ENCODE results near the gene CEP44.
A peak's percentile ranks its signal among the peaks of the same experiment; 100 is the strongest.
"Not testable (repeated sequence)": the region's sequence is repeated elsewhere in the genome, so short reads cannot be mapped to it uniquely, and the experiment has no call there.

Gene CEP44

DNA sequence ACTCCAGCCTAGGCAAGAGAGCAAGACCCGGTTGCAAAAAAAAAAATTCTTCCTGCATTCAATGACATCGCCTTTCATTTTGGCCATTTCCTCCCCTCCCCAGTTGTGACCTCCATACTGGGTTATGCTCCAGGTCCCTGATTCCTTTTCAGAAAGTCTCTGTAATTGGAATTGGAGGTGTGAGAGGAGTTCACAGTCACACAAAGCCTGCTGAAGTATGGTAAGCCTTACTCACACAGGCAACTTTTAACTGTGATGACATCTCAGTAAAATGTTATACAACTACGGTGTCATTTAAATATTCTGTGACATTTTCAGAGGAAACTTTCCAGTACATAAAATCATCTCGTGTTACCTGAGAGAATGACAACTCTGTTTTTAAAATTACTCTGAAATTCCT lies 73.6 kb downstream of the CEP44 start:
- no peak overlapping the region for H3K27ac Mint-ChIP-seq
- TF ChIP-seq, protein P1, sequence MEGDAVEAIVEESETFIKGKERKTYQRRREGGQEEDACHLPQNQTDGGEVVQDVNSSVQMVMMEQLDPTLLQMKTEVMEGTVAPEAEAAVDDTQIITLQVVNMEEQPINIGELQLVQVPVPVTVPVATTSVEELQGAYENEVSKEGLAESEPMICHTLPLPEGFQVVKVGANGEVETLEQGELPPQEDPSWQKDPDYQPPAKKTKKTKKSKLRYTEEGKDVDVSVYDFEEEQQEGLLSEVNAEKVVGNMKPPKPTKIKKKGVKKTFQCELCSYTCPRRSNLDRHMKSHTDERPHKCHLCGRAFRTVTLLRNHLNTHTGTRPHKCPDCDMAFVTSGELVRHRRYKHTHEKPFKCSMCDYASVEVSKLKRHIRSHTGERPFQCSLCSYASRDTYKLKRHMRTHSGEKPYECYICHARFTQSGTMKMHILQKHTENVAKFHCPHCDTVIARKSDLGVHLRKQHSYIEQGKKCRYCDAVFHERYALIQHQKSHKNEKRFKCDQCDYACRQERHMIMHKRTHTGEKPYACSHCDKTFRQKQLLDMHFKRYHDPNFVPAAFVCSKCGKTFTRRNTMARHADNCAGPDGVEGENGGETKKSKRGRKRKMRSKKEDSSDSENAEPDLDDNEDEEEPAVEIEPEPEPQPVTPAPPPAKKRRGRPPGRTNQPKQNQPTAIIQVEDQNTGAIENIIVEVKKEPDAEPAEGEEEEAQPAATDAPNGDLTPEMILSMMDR (IDR thresholded peaks at IDR 0.05) = no peak
- H3K36me3 Mint-ChIP-seq (ENCODE audit: low read depth) = no peaks in the 10 kb centered on the region
- peaks cover 9% of the 10 kb centered on the region for H3K4me1 Mint-ChIP-seq
- H3K27me3 Mint-ChIP-seq (ENCODE audit: low read depth, poor library complexity) = no peaks in the 10 kb centered on the region
- H3K4me3 Mint-ChIP-seq = no peak overlapping the region
- DNase-seq = no peak
- H3K9me3 Mint-ChIP-seq = no peaks in the 10 kb centered on the region

DNA sequence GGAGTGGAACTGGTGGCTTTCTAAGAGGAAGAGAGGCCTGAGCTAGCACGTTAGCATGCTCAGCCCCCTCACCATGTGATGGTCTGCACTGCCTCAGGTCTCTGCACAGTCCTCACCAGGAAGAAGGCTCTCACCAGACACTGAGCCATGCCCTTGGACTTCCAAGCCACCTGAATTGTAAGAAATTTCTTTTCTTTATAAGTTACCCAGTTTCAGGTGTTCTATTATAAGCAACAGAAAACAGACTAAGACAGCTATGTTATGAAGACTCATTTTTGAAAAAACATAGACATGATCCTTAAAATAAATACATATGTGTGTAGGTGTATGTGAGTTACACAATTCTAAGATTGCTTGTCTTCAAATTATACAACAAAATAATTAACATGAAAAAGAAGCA lies 74.7 kb downstream of the CEP44 start:
- Mint-ChIP-seq H3K27ac (no peak overlapping the region), H3K27me3 (ENCODE audit: low read depth, poor library complexity) (no peaks in the 10 kb centered on the region), H3K9me3 (peaks cover 3% of the 10 kb centered on the region), H3K36me3 (ENCODE audit: low read depth) (no peaks in the 10 kb centered on the region), H3K4me3 (no peak overlapping the region), H3K4me1 (peaks cover 3% of the 10 kb centered on the region)
- DNase-seq = no peak
- TF ChIP-seq, protein P1 (IDR thresholded peaks at IDR 0.05) = no peak

DNA sequence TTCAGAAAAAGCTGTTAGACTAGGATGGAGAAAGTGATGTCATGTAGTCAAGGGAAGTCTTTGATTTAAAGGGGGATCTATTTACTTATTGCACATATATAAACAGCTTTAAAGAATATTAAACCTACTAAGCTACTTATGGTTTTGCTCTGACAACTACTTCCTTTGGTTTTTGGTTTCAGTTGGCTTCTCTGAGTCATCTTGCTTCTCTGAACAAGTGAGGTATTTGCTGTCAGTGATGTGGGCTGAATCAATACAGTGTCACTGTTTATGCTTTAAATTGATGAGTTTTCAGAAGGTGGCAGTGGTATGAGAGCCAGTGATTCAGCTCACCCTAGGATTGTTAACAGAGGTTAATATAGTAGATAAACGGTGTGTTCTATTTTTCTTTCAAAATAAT lies 75.1 kb downstream of the CEP44 start:
- Mint-ChIP-seq H3K9me3 (peaks cover 3% of the 10 kb centered on the region), H3K4me1 (no peaks in the 10 kb centered on the region), H3K27ac (no peak overlapping the region), H3K27me3 (ENCODE audit: low read depth, poor library complexity) (no peaks in the 10 kb centered on the region), H3K4me3 (no peak overlapping the region), H3K36me3 (ENCODE audit: low read depth) (no peaks in the 10 kb centered on the region)
- DNase-seq = no peak
- TF ChIP-seq, protein P1 (IDR thresholded peaks at IDR 0.05) = no peak

DNA sequence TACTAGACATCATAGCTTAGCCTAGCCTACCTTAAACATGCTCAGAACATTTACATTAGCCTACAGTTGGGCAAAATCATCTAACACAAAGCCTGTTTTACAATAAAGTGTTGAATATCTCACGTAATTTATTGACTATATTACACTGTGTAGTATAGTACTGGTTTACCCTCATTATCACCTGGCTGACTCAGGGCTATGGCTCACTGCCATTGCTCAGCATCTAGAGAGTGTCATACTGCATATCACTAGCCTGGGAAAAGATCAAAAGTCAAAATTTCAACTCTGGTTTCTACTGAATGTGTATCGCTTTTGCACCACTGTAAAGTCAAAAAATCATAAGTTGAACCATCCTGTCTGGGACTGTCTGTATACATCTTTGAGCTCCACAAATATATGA lies 78.6 kb downstream of the CEP44 start:
- H3K27ac Mint-ChIP-seq = no peak overlapping the region
- H3K27me3 Mint-ChIP-seq (ENCODE audit: low read depth, poor library complexity) = no peaks in the 10 kb centered on the region
- no peaks in the 10 kb centered on the region for H3K4me1 Mint-ChIP-seq
- H3K36me3 Mint-ChIP-seq (ENCODE audit: low read depth) = no peaks in the 10 kb centered on the region
- DNase-seq = no peak
- TF ChIP-seq, protein P1 (IDR thresholded peaks at IDR 0.05) = no peak
- peaks cover 3% of the 10 kb centered on the region for H3K9me3 Mint-ChIP-seq
- H3K4me3 Mint-ChIP-seq = no peak overlapping the region

DNA sequence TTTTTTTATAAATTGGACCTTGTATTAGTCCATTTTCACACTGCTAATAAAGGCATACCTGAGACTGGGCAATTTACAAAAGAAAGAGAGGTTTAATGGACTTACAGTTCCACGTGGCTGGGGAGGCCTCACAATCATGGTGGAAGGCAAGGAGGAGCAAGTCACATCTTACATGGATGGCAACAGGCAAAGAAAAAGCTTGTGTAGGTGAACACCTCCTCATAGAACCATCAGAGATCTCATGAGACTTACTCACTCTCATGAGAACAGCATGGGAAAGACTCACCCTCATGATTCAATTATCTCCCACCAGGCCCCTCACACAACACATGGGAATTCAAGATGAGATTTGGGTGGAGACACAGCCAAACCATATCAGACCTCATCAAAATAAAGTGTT lies 80.1 kb downstream of the CEP44 start:
- H3K27me3 Mint-ChIP-seq (ENCODE audit: low read depth, poor library complexity); H3K4me3 Mint-ChIP-seq; H3K9me3 Mint-ChIP-seq; H3K27ac Mint-ChIP-seq; H3K4me1 Mint-ChIP-seq; DNase-seq; H3K36me3 Mint-ChIP-seq (ENCODE audit: low read depth): not testable (repeated sequence)

DNA sequence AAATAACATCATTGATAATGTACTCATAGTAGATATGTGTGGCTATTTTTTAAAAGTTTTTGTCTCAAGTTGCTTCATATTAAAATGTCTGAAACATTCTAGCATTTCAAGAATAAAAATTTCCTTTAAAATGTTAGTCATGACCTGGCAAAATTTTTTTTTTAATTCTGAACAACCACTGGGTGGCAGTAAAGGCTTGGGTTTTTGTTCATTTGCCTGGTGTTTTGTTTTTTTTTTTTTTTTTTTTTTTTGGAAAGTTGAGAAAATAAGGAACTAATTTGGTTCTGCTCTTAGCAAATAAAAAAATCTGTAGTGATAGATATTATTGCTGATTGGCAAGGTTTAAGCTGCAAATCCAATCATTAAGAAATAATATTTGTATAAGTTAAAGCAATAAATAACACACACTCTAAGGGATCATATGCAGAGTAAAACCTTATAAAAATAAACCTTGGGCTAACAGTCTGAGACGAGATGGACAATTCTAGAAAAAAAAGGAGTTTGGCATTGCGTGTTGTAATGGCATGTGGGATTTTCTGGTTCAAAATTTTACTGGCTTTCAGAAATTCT lies 81.4 kb downstream of the CEP44 start:
- Mint-ChIP-seq H3K4me3 (no peak overlapping the region), H3K27me3 (ENCODE audit: low read depth, poor library complexity) (no peaks in the 10 kb centered on the region), H3K36me3 (ENCODE audit: low read depth) (no peaks in the 10 kb centered on the region), H3K4me1 (no peaks in the 10 kb centered on the region), H3K27ac (no peak overlapping the region), H3K9me3 (peaks cover 9% of the 10 kb centered on the region)
- peak; percentile 29 for DNase-seq
- TF ChIP-seq, protein P1 (IDR thresholded peaks at IDR 0.05) = peak; percentile 57

Measured in nephron progenitor cell (in vitro differentiated cells).